ENCODE data around the gene NMRAL1.

Gene NMRAL1

GRCh38 chr16:4501071-4501478 is 26.6 kb upstream of the NMRAL1 start:
- no peak for DNase-seq

GRCh38 chr16:4500272-4500671 is 25.8 kb upstream of the NMRAL1 start:
- peak; percentile 80 for DNase-seq

- no peak for DNase-seq
Measured at GRCh38 chr16:4499196-4499555, 24.8 kb upstream of the NMRAL1 start.

GRCh38 chr16:4498546-4499195 is 24.2 kb upstream of the NMRAL1 start:
- DNase-seq, result no peak

- DNase-seq, result peak; percentile 40
Measured at GRCh38 chr16:4496305-4496704, 21.9 kb upstream of the NMRAL1 start.

GRCh38 chr16:4495766-4496165 is 21.3 kb upstream of the NMRAL1 start:
- peak; percentile 32 for DNase-seq

- peak; percentile 92 for DNase-seq
Measured at GRCh38 chr16:4494746-4495490, 20.5 kb upstream of the NMRAL1 start.

GRCh38 chr16:4491898-4492297 is 17.5 kb upstream of the NMRAL1 start:
- DNase-seq, result no peak

GRCh38 chr16:4489030-4489429 is 14.6 kb upstream of the NMRAL1 start:
- peak; percentile 94 for DNase-seq

GRCh38 chr16:4488499-4488967 is 14.1 kb upstream of the NMRAL1 start:
- DNase-seq, result no peak

GRCh38 chr16:4487955-4488498 is 13.6 kb upstream of the NMRAL1 start:
- peak; percentile 40 for DNase-seq

- no peak for DNase-seq
Measured at GRCh38 chr16:4486126-4486893, 11.9 kb upstream of the NMRAL1 start.

- DNase-seq, result no peak
Measured at GRCh38 chr16:4481963-4482362, 7.5 kb upstream of the NMRAL1 start.

GRCh38 chr16:4481526-4481925 is 7.1 kb upstream of the NMRAL1 start:
- DNase-seq, result no peak

- peak; percentile 53 for DNase-seq
Measured at GRCh38 chr16:4477966-4478365, 3.5 kb upstream of the NMRAL1 start.

- peak; percentile 83 for DNase-seq
Measured at GRCh38 chr16:4475880-4476788, 1.7 kb upstream of the NMRAL1 start, which contains the start of gene HMOX2. Gene HMOX2, plus strand, starts transcription at chr16:4476398. Its CDS starts 29,127 bp downstream, at chr16:4505525.

GRCh38 chr16:4472880-4473279 is 1.5 kb downstream of the NMRAL1 start:
- DNase-seq, result no peak

GRCh38 chr16:4471869-4472268 is 2.6 kb downstream of the NMRAL1 start:
- no peak for DNase-seq

GRCh38 chr16:4468972-4469371 is 5.5 kb downstream of the NMRAL1 start:
- no peak for DNase-seq

- DNase-seq, result no peak
Measured at GRCh38 chr16:4467916-4468315, 6.5 kb downstream of the NMRAL1 start.

- no peak for DNase-seq
Measured at GRCh38 chr16:4465977-4466779, 8.2 kb downstream of the NMRAL1 start.

Measured in NCI-H226 (cell line).